Hepatic stellate cell (primary cell): ENCODE measurements around the gene DAB1.

ENCODE experiments used
- DNase-seq: peaks from one replicate; pipeline ENCODE4 v3.0.0; 2011; ENCODE audit warnings: low spot score

DAB1 gene

DNA sequence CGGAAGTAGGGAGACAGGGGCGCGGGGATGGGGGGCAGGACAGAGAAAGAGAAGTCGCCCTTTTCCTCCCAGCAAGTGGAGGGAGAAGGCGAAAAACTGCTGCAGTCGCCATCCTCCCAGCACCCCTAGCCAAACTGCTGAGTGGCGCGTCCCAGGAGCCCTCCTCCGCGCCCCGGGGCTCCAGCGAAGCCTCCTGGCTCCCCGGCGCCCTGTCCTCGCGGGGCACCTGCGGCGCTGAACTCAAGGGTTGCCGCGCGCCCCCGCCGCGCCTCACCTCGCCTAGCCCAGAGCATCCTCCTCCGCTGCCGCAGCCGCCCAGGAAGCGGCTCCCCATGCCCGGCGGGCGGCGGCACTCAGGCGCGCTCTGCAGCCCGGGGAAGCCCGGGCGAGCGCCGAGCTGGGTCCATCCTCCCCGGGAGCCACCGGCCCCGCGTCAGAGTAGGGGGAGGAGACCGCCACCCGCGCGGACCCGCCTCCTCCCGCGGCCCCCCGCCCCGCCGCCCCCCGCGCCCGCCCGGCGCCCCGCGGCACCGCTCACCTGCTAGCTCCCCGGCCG is at the start of gene DAB1:
TSS of gene DAB1 (minus strand) at position 405 of the 556 bp plus-strand sequence. CDS start 133,030 bp downstream, outside the sequence.
- DNase-seq, result peak; percentile 14

DNA sequence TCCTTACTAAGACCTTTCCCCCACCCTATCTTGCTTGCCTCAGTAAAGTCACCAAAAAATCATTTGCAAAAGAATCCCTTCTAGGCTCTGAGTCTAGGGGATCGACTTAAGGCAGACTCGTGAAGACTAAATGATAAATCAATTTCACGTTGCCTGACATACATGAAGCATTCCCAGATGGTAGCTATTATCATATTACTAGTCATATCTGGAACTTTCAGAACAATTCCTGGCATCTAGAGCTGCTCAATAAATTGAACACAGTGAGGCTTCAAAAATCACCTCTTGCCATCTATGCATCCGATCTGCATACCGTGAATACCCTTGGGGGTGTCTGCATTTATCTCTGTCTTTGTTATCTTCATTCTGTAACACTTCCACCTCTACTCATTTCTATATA is 49.6 kb upstream of the DAB1 start:
- DNase-seq, result no peak

DNA sequence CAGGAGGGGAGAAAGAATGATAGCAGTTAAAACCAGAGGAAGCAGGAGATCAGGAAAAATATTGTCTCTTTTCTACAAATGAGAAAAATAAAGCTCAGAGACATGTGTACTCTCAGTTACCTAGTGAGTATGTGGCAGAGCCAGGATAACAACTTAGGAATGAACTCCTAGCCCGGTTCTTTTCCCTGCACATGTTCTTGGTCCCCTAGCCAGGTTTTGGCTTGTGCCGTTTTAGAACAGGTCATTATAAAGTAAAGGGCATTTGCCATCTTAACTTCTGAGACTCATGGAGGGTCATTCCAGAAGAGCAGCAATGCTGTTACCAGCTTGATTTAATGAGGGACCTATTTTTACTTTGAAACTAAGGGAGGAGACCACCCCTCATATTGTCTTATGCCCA is 48.1 kb upstream of the DAB1 start:
- DNase-seq, result no peak

DNA sequence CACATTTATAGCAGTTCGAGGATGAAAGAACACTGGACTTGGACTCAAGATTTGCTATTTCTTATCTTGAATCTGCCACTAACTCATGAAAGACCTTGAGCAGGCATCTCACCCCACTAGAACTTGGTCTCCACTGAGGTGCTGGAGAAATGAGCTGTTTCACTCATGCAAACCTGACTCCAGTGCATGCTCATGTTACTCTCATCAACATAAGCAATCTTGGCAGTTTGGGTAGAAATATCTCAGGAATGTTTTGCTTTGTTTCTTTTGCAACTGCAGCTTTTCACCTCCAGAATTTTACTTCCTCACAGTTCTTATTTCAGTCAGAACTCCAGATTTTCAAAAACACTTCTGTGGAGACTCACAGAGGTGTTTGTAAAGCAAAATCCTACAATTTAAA is 46.2 kb upstream of the DAB1 start:
- DNase-seq, result no peak

DNA sequence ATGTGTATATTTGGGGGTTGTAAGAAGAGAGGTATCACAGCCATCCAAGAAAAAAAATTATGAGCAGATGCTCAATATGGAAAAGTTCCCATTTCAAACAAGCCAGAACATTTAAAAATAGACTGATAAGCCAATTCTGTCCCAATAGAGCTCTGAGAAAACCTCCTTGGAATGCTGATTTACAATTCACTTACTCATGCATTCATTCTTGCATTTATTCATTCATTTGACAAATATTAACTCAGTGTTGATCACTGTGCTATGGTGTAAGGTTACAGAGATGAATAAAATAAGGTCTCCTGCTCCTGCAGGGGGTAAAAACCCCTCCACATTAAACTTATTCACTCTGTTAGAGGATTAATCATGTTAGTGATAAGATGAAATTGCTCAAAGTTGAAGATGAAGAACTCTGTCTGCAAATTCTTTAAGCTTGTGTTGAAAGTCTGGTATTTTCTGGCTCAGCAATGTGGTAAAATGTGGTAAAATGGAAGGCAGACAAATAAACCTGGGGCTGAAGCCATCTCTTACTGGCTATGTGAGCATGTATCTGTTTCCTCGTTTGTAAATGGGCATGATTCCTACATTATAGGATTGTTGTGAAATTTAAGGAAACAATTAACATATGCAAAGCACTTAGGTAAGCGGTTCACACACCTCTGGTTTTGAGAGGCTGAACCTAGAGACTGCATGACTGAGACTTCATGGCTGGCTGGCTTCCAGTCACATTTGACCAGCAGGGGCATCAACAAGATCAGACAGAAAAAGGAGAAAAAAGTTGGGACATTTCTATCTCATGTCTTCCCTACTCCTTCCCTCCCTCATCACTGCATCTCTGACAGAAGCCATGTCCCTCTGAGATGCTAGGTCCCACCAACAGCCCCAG is 45.0 kb upstream of the DAB1 start:
- no peak for DNase-seq

DNA sequence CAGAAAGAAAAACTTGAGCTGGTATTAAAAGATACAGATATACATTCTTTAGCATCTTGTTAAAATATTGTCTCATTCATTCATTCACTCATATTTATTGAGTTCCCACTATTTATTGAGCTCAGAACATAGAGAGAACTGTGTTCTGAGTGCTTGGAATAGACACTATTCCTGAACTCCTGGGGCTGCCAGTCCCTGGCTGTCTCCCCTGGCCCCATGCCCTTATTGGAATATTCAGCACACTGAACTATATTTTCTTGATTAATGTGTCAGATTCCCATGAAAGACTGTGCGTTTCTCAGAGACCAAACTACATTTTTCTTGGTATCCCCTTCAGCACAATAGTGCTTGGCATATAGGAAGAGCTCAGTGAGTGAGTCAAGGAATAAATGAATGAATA is 44.0 kb upstream of the DAB1 start:
- no peak for DNase-seq

DNA sequence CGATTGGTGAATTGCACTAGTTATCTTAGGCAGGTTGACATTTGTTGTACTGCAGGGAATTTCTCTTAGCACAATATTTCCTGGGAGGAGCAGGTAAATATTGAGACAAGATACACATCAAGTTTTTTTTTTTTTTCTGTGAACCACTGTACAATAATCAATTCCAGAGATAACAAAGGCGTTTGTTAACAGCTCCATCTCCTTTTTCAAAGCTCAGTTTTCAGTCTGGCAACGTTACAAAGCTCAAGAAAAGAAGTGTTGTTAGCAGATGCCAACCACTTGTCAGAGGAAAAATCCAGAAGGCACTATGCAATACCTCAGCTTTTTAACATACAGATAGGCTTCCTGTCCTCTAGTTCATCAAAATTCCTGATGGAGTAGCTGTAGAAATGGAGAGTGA is 40.9 kb upstream of the DAB1 start:
- DNase-seq, result no peak

DNA sequence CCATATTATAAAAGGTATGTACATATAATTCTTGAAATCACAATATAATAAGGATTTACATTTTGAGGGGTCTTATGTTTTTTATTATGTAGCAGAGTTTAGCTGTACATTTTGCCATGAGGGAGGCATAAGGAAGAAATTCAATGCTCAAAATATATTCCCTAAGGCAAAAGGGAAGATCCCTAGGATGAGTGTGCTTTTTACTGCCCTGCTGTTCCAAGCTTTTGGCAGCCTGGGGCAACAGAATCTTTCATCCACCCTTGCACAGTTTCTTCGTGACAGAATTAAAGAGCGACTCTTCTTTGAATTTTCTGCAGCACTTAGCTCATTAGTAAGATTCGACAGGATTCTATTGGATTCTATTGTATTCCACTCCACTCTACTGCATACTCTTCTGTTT is 39.5 kb upstream of the DAB1 start:
- DNase-seq, result no peak

DNA sequence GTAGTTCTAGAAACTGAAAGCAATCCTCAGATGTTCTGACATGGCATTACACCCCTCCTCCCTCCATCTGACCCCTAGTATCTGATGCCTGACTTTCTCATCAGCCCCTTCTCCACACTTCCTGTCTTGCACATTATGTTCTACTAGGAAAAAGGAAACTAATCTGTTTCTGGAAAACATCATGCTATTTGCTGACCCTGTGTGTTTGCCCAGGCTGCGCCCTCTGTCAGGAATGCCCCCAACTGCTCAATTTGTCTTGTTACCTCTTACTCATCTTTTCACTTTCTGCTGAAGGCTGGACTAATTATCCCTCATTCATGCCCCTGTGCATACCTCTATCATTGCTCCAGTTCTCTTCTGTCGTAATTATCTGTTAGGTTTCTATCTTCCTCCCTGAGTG is 37.5 kb upstream of the DAB1 start:
- DNase-seq, result no peak

DNA sequence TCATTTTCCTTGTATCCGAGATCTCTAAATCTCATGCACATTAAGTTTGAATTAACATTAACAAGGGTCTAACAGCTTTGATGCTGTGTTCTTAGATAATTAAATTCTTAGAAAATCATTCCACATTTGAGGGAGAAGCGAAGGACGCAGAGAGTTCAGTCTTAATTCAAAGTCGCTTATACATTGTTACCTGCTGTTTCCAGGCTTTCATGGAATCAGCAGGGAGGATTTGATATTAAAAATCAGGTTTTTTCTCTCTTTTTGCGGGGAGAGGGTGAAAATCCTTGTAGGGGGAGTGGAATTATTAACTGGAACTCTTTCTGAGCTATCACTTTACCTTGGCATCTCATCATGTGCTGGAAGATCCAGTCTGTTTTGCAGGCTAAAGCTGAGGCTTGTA is 27.7 kb upstream of the DAB1 start:
- no peak for DNase-seq

DNA sequence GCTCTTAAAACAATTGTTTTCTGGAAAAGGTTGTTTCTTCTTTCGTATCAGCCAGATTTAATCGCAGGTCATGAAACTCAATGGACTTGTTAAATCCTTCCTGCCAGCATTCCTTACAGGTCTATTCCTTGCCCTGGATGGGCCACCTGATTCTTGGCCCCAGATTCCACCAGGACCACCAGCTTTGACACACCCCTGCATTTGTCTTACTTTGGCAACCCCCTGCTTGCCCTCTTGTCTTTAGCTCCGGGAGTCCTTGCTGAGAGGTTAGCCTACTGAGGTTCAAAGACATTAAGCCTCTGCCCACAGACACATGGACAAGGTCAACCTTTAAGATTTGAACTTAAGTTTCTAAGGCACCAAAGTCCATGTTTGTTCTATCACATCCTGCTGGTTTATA is 27.1 kb upstream of the DAB1 start:
- DNase-seq, result no peak

DNA sequence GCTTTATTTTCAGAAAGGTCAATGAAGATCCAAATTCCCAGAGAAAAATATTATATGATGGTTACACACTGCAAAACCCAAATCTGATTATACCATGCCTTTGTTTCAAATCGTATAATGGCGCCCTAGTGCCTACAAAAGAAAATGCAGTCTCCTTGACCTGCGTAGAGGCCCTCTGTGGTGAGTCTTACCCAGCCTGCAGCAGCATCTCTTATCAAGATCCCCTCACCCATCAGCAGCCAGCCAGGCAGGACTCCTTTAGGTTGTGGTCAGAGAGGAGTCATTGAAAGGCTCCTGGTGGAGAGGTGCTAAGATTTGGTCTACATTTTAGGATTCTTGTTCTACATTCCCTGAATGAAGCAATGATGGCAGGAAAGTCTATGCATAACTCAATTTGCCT is 23.7 kb upstream of the DAB1 start:
- no peak for DNase-seq

DNA sequence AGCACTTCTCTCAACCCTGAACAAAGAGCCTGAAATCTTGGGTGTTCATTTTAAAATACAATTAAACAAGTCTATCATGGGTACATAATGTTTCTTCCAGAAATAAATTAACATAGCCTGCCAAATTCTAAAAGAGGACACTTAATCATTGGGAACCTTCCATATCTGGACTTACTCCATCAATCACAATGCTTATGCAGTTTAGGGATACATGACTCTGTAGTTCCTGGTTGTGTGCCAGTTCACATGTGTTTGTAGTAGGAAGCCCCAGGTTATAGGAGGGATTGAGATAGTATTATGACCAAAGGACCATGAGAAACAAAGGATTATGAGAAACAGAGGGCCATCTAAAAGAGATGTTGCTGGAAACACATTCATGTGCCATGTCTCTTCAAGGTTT is 19.1 kb upstream of the DAB1 start:
- DNase-seq, result no peak

DNA sequence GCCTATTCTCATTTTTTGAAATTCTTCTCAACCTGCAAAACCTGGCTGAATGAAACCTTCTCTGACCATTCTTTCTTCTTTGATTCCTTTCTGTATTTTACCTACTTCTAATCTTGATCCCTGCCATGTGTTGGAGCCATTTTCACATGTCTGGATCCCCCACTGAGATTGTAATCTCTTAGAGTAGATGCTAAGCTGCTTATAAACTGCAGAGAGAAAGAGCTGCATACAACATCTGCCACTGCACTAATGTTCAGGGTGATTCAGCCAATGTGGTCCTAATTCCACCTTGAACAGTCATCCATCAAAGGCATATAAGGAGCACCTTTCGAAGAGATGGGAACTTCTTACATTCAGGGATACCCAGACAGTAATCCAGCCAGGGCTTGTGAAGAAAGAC is 16.2 kb upstream of the DAB1 start:
- DNase-seq, result no peak

DNA sequence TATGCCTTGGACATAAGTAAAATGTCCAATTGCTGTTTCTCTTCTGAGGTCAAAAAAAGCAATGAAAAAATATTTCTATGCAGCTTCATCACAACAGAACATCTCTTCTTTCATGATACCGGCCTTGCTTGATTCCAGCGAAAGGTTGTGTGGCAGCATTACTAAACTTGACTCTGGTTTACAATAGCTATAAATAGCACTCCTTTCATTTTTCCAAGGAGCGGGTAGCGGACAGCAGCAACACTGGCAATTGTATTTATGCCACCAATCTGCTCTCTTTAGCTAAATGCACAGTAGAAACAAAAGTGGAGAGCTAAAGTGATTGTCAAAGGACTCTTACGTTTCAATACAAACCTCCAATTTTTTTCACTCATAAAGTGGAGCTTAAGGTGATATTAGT is 7.5 kb upstream of the DAB1 start:
- no peak for DNase-seq

DNA sequence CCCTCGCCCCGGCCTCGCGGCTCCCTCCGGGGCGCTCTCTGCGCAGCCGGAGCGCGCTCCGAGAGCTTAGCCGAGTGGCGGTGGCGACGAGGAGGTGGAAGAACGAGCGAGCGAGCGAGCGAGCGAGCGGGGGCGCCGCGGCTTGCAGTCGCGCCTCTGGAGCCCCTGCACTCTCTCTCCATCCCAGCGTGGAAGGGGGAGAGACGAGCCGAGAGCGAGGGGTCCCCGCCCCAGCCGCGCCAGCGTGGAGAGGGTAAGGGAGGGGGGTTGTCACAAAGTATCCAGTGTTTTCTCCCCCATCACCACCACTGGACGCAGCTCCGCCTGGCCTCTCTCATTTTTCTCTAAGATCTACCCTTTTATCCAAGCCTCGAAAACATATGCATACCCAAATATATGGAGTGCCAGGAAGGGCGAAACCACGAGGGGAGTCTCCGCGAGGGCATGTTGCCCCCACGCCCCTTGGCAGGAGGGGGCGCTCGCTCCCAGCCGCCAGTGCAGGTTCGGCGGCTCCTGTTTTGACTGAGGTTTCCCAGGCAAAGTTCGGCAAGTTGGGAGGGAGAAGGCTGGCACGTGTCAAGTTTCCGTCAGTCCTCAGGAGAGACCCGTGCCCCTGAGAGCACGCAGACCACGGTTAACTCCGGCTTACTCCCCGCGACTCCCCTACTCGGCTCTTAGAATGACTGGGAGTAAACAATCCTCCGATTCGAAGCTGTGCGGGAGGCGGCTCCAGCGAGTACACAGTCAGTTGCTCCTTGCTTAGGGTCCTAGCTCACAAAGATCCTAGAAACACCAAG is 569 bp upstream of the DAB1 start:
- DNase-seq, result peak; percentile 19

DNA sequence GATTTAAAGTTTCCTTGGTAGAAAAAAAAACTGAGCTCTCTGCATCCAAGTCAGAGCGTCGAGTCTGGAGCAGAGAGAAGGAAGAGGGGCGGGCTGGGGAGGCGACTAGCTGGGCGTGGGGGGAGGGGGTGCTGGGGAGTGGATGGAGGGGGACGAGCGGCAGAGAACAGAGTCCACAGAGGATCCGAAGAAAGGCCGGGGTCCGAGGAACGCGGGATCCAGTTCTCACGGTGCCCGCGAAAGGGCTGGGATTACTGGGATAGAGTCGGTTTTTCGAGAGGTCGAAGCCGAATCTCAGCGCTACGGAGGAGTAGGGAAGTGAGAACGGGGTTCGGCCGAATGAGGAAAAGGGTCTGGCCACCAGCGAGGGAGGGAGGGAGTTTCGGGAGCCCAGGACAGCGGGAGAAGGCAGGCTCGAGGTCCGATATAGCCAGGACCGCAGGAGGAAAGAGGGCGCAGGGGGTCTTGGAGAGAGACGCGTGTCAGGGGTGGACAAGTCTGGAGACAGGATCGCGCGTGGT is 665 bp downstream of the DAB1 start:
- no peak for DNase-seq

DNA sequence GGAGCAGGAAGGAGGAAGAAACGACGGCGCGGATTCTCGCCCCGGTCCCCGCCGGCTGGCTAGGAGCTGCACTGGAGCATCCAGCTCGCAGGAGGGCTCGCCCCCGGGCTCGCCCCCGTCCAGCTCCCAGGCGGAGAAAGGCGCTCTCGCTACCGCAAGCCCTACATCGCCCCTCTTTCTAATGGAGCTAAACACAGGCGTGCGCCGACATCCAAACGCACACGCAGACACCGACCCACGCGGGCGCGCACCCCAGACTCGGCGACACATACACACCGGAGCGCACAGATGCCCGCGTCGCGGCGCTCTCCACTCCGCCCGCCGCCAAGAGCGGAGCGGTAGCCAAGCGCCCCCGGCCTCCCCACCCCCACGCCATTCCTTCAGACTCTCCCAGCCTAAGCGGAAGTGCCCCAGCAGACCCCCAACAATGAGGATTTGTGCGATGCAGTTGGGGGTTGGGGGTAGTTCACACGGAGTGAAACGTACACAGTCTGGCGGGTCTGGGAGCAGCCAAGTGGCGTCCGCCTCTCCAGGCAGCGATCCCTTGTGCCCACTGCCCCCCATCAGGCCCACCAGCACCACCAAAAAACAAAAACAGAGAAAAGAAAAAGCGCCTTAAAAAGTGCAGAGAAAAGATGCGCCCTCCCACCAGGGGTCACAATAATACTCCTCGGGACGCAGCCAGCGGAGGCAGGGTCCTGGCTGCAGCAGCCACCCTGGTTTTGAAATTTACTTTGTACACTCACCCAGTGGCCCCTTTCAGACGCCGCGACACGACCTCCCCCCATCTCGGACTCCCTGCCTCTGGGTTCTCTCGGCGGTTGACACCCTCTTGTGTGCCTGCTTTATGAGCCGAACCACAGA is 1.4 kb downstream of the DAB1 start:
- no peak for DNase-seq

DNA sequence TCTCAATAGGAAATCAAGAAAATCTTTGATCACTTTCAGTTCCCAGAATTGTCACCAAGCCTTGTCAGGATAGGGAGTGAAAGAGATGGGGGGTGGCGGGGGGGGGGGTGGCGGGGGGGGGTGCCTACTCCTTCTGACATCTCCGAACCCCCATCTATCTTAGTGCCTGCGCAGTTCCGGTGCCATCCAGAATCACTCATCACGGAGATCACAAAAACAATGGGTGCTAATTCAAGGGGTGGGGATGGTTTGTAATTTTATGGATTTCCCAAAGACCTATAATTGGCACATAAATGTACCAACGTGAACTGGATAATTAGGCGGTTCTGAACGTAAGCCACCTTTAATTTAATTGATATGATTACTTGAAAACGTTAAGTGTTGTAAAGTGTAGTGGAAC is 2.1 kb downstream of the DAB1 start:
- no peak for DNase-seq

DNA sequence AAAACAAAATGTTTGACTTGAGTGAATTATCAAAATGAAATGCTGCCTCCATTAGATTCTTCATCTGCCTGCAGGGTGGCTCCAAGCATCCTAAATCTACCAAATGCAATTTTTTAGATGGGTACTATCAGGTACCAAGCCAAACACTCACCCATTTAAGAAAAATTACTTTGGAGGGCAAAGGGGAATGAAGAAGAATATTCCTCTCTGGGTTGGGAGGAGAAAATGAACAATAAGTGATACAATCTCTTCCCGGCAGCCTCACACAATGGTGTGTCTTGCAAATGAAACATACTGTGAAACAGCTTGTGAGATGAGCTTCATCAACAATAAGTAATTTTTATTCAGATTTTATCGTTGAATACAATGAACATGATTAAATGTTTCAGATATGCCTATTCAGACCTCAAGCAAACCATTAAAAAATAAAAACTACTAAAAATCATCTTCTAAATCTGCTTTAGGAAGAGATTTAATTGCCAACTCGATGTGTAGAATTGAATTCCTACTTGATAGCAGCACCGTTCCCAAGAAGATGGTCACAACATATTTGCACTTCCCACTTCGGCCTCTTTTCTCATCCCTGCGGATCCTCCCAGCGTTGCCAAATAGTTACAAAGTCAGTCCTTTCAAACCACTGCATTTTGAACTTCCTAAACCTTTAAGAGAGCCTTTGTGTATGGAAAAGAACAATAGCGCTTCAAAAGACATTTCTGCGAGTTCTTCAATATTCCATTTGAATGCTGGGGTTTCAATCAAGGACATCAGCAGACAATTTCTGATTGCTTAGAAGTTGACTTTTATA is 2.7 kb downstream of the DAB1 start:
- no peak for DNase-seq

DNA sequence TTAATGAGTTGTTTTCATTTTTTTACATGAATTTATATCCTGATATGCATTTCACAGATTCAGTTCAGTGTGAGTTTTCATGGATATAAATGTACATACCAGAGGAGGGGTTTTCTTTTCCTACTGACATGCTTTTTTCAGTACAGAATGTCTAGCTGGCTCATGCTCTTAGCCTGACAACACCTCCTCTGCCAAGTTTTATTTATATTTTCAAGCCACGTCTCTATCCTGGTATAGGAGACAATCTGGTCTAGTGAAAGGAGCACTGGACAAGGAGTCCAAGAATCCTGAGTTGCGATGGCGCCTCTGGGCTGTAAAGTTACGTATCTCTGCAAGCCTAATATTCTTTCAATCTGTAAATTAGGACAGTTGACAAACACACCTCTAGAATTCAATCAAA is 4.9 kb downstream of the DAB1 start:
- no peak for DNase-seq
